Ovary (tissue), 9 donors: ENCODE measurements around the gene OPA1. TPM values are rescaled to one million over a fixed set of nuclear protein-coding genes. Genes with fewer than 3 reads are reported as not detected.

Experiments used
- DNase-seq, 5 donors: peaks; one replicate each; pipeline ENCODE4 v3.0.0-alpha.2; 2019 to 2020
- H3K27ac ChIP-seq, 2 donors: fragments of 200-600 bp; one replicate each; pipeline versions ENCODE4 v1.5.1 to v1.8.0; 2019 to 2022
- H3K27me3 ChIP-seq: fragments of 200-600 bp; one replicate; pipeline ENCODE4 v1.8.0; 2022
- H3K36me3 ChIP-seq: fragments of 200-600 bp; sonication (generic); one replicate; pipeline ENCODE4 v1.5.1; 2019
- H3K4me1 ChIP-seq: one replicate; pipeline ENCODE4 v1.8.1; 2013; ENCODE audit warnings: mild to moderate bottlenecking, moderate library complexity; ENCODE audit not compliant: insufficient read depth
- H3K4me3 ChIP-seq: fragments of 200-600 bp; sonication (generic); one replicate; pipeline ENCODE4 v1.5.1; 2017
- H3K9me3 ChIP-seq, 2 donors: fragments of 200-600 bp in 1 of 2; sonication (generic) in 1 of 2; one replicate each; pipeline versions ENCODE4 v1.5.1 to v1.8.1; 2013 to 2019; ENCODE audit warnings: mild to moderate bottlenecking in 1 of 2, moderate library complexity in 1 of 2
- EP300 ChIP-seq: sonication (generic); formaldehyde crosslinking; IDR thresholded peaks from one replicate; pipeline ENCODE4 v1.6.1; 2017; ENCODE audit warnings: antibody characterized with exemption
- POLR2A ChIP-seq: fragments of 450-650 bp; IDR thresholded peaks from one replicate; pipeline ENCODE4 v1.6.1; 2017; ENCODE audit warnings: antibody characterized with exemption, mild to moderate bottlenecking, moderate library complexity
- WGBS, 3 donors: extraction: QIAGEN DNeasy Blood & Tissue Kit in 1 of 3; methylation state at CpG; one replicate each; pipeline versions ENCODE4 v1.1.5 to v1.1.7; 2013 to 2017; 5-methylcytosine and 5-hydroxymethylcytosine counted together
- intact Hi-C, 4 donors: fragments of 100-400 bp; cut with DNase I; formaldehyde crosslinking; loops; one replicate each; pipeline versions ENCODE4 v1.11.0 to v1.15.1; 2022 to 2023
- polyA plus RNA-seq, 2 donors: library from polyadenylated mRNA; stranded (reverse); fragments of 200-250 nt in 1 of 2; fragments of 350-450 nt in 1 of 2; fragmentation: Illumina TruSeq in 1 of 2; extraction: RNeasy Lipid Tissue Mini Kit (QIAGEN cat#74804) in 1 of 2; gene quantifications; one replicate each; pipeline ENCODE4 v1.2.3, GENCODE V29; 2013 to 2014
- total RNA-seq, 7 donors: library from RNA; depleted of rRNA in 2 of 7; stranded (reverse); fragments of >200 nt in 2 of 7; fragmentation: NEBNext Ultra II Directional in 3 of 7; extraction: Animal tissue kit (Norgen Biotek cat#: 25700) in 3 of 7; gene quantifications; one replicate each; pipeline versions ENCODE4 v1.1.0 to v1.2.4, GENCODE V29; 2016 to 2023
- TF ChIP-seq, protein P1 (sequence below), 3 donors: fragments of 450-650 bp in 2 of 3; fragments of 200-600 bp in 1 of 3; IDR thresholded peaks; one replicate each; pipeline versions ENCODE4 v1.5.1 to v1.8.0; 2016 to 2022; ENCODE audit warnings: antibody characterized with exemption in 3 of 3, mild to moderate bottlenecking in 1 of 3
- donor health status: DM: no; HTN: no; CAD: no; lungs with moderate emphysema.
- donor health status: DM: no; HTN: no; CAD: no.
- donor health status: Bipolar disorder and iron deficiency.
- donor health status: DM: yes; HTN: yes; CAD: no.
- donor health status: DM: no; HTN: no; CAD: no.
- donor health status: DM: yes; HTN: yes; CAD: no.

Gene OPA1
- total and polyA plus RNA-seq, 9 donors = 14.4 to 50.4 (median 33.7) TPM

GRCh38 chr3:193585530-193585929 lies 7.5 kb upstream of the OPA1 start:
- DNase-seq = no peak
- 83 to 87% (median 85%) methylated on average over 9 of the region's 9 CpGs for WGBS, 3 donors
- Histone ChIP-seq H3K9me3 (no peaks in the 10 kb centered on the region), H3K27me3 (no peaks in the 10 kb centered on the region), H3K4me1 (no peaks in the 10 kb centered on the region), H3K36me3 (no peaks in the 10 kb centered on the region), H3K27ac (no peak overlapping the region), H3K4me3 (no peak overlapping the region)
- TF ChIP-seq POLR2A (no peak), EP300 (no peak)
- TF ChIP-seq, protein P1, sequence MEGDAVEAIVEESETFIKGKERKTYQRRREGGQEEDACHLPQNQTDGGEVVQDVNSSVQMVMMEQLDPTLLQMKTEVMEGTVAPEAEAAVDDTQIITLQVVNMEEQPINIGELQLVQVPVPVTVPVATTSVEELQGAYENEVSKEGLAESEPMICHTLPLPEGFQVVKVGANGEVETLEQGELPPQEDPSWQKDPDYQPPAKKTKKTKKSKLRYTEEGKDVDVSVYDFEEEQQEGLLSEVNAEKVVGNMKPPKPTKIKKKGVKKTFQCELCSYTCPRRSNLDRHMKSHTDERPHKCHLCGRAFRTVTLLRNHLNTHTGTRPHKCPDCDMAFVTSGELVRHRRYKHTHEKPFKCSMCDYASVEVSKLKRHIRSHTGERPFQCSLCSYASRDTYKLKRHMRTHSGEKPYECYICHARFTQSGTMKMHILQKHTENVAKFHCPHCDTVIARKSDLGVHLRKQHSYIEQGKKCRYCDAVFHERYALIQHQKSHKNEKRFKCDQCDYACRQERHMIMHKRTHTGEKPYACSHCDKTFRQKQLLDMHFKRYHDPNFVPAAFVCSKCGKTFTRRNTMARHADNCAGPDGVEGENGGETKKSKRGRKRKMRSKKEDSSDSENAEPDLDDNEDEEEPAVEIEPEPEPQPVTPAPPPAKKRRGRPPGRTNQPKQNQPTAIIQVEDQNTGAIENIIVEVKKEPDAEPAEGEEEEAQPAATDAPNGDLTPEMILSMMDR (IDR thresholded peaks at IDR 0.05) = no peak
- intact Hi-C loops = no loop called here

GRCh38 chr3:193586526-193586925 lies 6.5 kb upstream of the OPA1 start:
- no peak overlapping the region for H3K27ac ChIP-seq
- no peaks in the 10 kb centered on the region for H3K9me3 ChIP-seq
- intact Hi-C loops = no loop called here
- H3K4me3 ChIP-seq = no peak overlapping the region
- TF ChIP-seq POLR2A (no peak), EP300 (no peak)
- TF ChIP-seq, protein P1 (IDR thresholded peaks at IDR 0.05) = no peak
- H3K4me1 ChIP-seq = no peaks in the 10 kb centered on the region
- H3K27me3 ChIP-seq = no peaks in the 10 kb centered on the region
- H3K36me3 ChIP-seq = no peaks in the 10 kb centered on the region
- DNase-seq = no peak

DNA sequence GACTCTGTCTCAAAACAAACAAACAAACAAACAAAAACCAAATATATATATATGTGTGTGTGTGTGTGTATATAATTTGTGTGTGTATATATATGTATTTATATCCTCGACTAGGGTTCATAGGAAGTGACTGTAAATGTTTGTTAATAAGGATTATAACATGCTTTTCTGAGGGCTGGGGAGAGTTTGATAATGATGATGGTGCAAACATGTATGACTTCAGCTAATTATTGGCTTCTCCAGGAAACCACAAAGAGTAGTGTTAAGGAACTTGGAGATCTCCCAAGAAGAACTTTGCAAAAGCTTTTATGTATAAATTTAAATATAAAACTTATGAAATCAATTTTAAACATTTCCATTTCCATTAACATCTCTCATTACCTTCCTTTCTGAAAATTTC lies 3.9 kb upstream of the OPA1 start:
- H3K27me3 ChIP-seq = no peaks in the 10 kb centered on the region
- intact Hi-C loops = no loop called here

GRCh38 chr3:193589616-193590015 lies 3.4 kb upstream of the OPA1 start:
- peaks cover 8% of the 10 kb centered on the region for H3K4me1 ChIP-seq
- intact Hi-C loops = no loop called here
- no peaks in the 10 kb centered on the region for H3K36me3 ChIP-seq
- no peaks in the 10 kb centered on the region for H3K27me3 ChIP-seq
- 21 to 31% (median 21%) methylated on average over 1 of the region's 1 CpG for WGBS, 3 donors
- no peak for TF ChIP-seq POLR2A
- TF ChIP-seq, protein P1 (IDR thresholded peaks at IDR 0.05) = no peak
- no peak for TF ChIP-seq EP300
- no peaks in the 10 kb centered on the region for H3K9me3 ChIP-seq
- H3K27ac ChIP-seq = no peak overlapping the region
- H3K4me3 ChIP-seq = no peak overlapping the region
- DNase-seq = no peak

More for the DNA sequence above, 3.9 kb upstream of the OPA1 start:
- TF ChIP-seq POLR2A (no peak), EP300 (no peak)
- TF ChIP-seq, protein P1 (IDR thresholded peaks at IDR 0.05) = no peak
- WGBS, 3 donors = 45 to 66% (median 54%) methylated on average over 1 of the region's 1 CpG
- no peaks in the 10 kb centered on the region for H3K36me3 ChIP-seq
- no peak overlapping the region for H3K4me3 ChIP-seq
- H3K9me3 ChIP-seq = no peaks in the 10 kb centered on the region
- DNase-seq = no peak
- no peak overlapping the region for H3K27ac ChIP-seq
- H3K4me1 ChIP-seq = peaks cover 5% of the 10 kb centered on the region
